EH (cell line): ENCODE data around the gene CCDC110.
A peak's percentile ranks its signal among the peaks of the same experiment; 100 is the strongest.

Experiments used
- DNase-seq: peaks from one replicate; pipeline ENCODE4 v3.0.0-alpha.2; 2015; ENCODE audit warnings: low read depth

The CCDC110 gene

DNA sequence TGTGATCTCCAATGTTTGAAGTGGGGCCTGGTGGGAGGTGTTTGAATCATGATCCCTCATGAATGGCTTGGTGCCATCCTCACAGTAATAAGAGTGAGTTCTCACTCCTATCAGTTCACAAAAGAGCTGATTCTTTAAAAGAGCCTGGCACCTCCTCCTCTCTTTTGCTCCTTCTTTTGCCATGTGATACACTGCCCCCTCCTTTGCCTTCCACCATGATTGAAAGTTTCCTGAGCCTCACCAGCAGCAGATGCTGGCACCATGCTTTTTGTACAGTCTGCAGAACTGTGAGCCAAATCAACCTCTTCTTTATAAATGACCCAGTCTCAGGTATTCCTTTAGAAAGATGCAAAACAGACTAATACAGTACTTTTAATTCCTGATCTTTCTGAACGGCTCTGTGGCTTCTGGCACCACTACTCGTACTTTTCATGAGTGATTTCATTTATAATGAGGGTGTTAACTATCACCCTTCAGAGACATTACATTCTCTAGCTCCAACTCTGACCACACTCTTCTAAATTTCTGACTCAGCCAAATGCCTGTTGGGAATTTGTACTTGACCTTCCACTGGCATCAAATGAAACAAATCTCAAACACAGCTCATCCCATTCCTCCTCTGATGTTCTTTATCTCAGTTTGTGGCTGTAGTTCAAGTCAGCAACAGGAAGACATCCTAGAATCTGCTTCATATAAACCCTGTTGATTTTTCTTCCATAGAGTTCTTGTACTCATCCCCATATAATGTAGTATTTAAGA, 50.0 kb downstream of the CCDC110 start:
- peak; percentile 76 for DNase-seq

DNA sequence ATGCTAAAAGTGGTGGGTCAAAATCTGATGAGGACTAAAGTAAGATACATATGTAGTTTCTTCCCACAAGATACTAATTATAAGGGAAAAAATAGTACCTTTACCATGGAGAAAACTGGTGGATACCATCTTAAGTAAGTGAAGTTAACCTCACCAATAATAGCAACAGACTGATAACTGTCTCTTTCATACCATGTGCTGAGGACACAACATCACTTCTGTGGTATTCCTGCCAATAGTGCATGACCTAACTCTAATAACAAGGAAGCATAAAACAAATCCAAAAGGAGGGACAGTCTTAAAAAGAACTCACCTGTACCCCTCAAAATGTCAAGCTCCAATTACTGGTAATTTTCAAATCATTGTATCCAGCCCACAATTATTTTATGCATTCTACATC, 54.6 kb downstream of the CCDC110 start:
- no peak for DNase-seq

DNA sequence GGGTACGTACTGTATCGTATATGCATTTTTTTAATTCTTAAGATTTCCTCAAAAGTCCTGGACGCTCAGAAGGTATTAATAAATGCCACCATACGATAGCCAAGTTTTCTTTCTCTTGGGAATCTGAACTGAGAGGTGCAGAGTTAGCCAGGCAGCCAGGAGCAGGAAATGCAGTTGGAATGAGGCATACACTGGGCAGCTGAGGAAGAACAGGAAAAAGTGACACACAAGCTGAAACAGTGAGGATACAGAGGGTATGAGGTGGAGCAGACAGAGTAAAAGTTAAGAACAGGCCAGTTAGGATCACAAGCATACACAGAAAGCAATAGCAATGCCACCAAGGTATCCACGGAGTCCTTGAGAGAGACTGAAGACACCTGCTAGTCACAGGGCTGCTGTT, 59.1 kb downstream of the CCDC110 start:
- no peak for DNase-seq

DNA sequence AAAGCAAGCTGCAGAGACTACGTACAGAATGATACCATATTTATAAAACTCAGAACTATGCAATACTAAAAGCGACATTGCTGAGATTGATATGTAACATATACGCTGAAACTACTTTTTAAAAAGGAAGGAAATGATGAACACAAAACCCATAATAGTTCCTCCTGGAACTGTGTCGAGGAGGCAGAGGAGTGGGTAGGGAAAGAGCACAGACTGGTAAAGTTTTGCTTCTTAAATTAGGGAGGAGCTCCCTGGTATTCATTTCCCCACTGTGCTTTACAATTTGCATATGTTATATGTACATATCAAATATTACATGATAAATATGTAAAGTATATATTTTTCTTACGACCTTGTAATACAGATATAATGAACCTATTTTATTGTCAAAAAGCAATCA, 59.7 kb downstream of the CCDC110 start:
- DNase-seq, result no peak

DNA sequence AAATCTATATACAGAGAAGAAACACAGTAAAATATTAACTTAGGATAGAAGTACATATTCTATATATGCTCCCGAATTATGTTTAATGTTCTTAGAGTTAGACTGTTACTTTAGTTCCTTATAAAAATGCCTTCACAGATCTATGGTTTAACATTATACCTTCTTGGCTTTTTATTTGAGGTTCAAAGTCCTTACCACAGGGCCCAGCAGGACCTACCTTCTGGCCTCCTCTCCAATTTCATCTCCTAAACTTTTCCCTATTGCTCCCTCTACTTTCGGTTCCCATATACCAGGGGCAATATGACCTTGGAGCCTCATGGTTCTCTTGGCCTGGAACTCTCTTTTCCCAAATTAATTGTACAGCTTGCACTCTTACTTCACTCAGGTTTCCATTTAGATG, 63.1 kb downstream of the CCDC110 start:
- DNase-seq, result no peak

DNA sequence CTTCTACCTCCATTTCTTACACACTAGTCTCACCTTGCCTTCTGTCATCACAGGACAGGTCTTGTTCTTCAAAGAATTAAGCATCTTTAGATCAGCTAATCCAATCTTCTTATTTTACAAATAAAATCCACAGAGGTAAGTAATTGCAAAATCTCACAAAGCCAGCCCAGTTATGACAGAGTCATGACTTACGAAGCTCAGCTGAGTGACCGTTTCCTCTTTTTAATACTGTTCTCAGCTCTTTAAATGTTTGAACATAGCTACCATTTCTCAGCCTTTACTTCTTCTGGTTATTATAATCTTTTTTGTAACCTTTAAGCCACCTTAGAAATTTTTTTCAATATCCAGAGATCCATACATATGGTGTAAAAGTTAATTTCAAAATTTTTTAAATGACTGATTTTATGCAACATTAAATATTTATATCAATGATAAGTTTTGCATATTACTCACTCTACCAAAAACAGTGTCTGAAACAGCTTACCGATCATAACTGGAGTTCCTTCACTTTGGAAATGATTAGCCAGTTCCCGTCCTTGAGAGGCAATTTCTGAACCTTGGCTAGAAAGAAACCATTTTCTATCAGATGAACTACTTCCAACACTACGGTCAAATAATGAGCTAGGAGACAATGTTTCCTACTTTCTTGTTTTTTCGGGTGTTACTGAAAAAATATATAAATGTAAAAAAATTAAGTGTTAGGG, 66.1 kb downstream of the CCDC110 start:
- DNase-seq, result no peak

DNA sequence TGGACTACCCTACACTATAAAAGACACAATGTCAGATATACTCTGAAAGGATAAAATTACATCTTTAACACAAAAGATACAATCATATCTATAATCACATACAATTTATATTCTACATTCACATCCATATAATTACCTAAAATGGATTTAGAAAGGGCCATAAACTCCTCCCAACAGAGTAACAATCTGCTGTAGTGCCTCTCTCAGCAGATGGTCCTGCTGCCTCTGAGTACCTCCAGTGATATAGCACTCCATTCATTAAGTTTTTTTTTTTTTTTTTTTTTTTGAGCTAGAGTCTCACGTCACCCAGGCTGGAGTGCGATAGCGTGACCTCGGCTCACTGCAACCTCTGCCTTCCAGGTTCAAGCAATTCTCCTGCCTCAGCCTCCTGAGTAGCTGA, 67.5 kb downstream of the CCDC110 start:
- DNase-seq, result no peak

DNA sequence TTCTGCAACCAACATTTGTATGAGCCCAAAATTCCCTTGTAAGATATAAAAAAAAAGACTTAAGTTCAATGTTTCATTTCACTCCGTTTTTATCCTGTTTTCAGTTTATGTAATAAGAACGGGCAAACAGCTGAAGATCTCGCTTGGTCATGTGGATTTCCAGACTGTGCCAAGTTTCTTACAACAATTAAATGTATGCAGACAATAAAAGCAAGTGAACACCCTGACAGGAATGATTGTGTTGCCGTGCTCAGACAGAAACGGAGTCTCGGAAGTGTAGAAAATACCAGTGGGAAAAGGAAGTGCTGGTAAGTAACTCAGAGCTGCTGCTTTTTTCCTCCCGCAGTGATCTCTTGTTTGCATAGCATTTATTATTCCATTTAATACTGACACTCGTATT, 72.1 kb downstream of the CCDC110 start:
- DNase-seq, result no peak

DNA sequence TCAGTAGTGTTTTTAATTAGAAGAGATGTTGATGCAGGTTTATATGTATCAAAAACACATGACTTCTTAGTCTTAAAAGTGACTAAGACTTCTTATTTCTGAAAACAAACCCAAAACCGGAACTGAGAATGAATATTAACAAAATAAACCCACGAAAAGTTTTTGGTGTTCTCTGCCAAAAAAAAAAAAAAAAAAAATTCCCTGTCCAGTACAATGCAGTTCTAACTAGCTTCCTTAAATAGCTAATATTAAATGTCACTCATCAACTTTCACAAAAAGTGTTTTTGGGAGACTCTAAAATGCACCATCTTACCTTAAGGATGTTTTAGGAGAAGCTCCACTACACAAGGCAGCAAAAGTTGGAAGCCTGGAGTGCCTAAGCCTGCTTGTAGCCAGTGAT, 72.9 kb downstream of the CCDC110 start:
- DNase-seq, result no peak

DNA sequence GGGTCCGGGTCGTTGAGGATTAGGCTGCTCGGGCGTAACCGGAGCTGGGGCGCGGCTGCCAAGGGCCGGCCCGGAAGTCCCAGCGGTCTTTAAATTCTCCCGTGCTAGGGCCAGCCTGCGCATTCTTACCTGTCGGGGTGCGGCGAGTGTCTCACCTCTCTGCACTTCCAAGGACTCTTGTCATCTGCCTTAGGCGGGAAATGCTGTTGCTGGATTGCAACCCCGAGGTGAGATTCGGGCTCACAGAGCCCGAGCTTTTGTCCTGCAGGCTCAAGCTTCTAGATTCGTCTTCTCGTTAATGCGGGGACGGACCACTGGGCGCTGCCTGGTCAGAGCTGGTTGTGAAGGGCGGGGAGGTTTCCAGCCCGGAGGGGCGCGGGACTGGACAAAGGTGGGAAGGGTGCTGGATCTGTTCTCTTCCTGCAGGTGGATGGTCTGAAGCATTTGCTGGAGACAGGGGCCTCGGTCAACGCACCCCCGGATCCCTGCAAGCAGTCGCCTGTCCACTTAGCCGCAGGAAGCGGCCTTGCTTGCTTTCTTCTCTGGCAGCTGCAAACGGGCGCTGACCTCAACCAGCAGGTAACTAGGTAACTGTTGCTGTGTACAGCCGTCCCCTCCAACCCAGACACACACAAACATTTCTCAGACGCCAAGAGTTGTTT, 74.7 kb downstream of the CCDC110 start, which contains the start of gene ANKRD37:
TSS of gene ANKRD37 (plus strand) at position 118 of the 662 bp plus-strand sequence. CDS start at position 201, 83 bp downstream.
- no peak for DNase-seq

DNA sequence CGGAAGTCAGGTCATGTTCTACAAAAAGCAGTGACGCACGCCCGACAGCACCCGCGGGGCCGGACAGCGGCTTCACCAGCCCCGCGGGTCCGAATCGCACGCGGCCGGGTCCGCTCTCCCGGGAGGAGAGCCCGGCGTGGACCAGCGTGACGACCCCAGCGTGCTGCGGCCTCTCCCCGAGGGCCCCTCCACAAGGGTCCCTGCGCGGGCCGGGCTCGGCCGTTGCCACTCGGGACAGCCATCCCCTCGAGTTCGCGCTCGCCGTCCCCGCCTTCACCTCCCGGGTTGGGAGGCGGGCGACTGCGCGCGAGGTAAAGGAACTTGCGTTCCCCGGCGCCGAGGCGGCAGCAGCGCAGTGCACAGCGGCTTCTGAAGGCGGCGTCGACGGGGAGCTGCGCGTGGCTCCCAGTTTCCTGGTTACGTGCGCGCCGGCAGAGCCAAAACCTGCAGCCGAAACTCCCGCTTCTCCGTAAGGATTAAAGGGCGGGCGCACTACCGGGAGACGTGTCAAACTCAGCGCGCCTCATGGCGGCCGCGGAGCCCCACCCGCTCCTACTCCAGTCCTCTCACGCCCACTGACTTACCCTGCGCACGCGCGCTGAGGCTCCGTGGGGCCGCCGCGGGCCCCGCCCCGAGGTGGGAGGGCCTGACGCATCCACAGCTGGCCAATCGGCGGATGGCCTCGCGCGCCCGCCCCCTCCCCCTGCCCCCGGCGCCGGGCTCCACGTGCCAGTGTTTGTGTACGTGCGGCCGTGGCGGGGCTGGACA, 75.4 kb downstream of the CCDC110 start:
- DNase-seq, result peak; percentile 98

DNA sequence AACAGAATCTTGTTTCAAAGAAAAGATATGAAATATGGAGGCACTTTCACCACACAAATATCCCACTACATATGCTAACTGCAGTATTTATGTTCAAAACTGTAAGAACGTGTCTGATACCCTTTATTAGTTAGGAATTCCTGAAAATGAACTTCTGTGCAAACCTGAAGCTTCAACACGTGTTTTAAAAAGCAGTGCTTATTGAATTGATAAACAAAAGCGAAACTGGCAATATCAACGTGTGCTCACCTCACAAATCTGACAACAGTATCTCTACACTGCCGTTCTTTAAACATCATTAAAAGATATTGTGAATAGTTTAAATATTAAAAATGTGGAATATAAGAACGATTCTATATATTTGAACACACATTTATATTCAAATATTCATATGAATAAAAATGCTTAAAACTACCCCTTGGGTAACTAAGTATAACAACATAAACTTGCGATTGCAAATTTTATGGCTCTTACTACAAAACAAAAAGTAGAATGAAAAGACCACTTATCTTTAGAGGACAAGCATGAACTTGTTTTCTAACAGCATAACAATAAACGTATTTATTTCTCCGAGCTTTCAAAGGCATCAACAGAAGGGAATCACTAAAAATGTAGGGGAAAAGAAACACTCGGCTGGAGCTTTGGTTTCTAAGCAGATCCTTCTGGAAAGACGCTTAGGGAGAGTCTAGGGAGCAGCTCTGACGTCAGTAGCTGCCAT, 76.1 kb downstream of the CCDC110 start, which contains the start of gene LRP2BP:
TSS of gene LRP2BP (minus strand) at position 687 of the 718 bp plus-strand sequence. CDS start 17,738 bp downstream, outside the sequence.
- no peak for DNase-seq
